Posterior vena cava (tissue), 2 donors: ENCODE measurements around the gene CLDN10. TPM values are rescaled to one million over a fixed set of nuclear protein-coding genes. Genes with fewer than 3 reads are reported as not detected.
"Not testable (repeated sequence)": the region's sequence is repeated elsewhere in the genome, so short reads cannot be mapped to it uniquely, and the experiment has no call there.

Experiments used
- DNase-seq: peaks from one replicate; pipeline ENCODE4 v3.0.0-alpha.2; 2020; ENCODE audit warnings: low spot score
- intact Hi-C, 2 donors: fragments of 100-400 bp; cut with DNase I; formaldehyde crosslinking; loops; one replicate each; pipeline versions ENCODE4 v1.14.1 to v1.14.2; 2022 to 2023
- long read RNA-seq, 2 donors: library from polyadenylated mRNA; unstranded; transcript quantifications; one replicate each; pipeline ENCODE4 v2.0.0, GENCODE V29; 2020 to 2021
- total RNA-seq, 2 donors: library from RNA; stranded (reverse); fragmentation: NEBNext Ultra II Directional; extraction: Animal tissue kit (Norgen Biotek cat#: 25700); gene quantifications; one replicate each; pipeline ENCODE4 v1.2.1, GENCODE V29; 2021
- donor health status: DM: yes; HTN: yes; CAD: no.
- donor health status: DM: yes; HTN: yes; CAD: no.

Gene CLDN10, protein sequence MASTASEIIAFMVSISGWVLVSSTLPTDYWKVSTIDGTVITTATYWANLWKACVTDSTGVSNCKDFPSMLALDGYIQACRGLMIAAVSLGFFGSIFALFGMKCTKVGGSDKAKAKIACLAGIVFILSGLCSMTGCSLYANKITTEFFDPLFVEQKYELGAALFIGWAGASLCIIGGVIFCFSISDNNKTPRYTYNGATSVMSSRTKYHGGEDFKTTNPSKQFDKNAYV
- total RNA-seq: under 1 TPM in 1 of 2 donors, not detected in 1; 0.24 TPM
- long read RNA-seq, donor 1: 0 reads
- long read RNA-seq, donor 2: 0 reads

DNA sequence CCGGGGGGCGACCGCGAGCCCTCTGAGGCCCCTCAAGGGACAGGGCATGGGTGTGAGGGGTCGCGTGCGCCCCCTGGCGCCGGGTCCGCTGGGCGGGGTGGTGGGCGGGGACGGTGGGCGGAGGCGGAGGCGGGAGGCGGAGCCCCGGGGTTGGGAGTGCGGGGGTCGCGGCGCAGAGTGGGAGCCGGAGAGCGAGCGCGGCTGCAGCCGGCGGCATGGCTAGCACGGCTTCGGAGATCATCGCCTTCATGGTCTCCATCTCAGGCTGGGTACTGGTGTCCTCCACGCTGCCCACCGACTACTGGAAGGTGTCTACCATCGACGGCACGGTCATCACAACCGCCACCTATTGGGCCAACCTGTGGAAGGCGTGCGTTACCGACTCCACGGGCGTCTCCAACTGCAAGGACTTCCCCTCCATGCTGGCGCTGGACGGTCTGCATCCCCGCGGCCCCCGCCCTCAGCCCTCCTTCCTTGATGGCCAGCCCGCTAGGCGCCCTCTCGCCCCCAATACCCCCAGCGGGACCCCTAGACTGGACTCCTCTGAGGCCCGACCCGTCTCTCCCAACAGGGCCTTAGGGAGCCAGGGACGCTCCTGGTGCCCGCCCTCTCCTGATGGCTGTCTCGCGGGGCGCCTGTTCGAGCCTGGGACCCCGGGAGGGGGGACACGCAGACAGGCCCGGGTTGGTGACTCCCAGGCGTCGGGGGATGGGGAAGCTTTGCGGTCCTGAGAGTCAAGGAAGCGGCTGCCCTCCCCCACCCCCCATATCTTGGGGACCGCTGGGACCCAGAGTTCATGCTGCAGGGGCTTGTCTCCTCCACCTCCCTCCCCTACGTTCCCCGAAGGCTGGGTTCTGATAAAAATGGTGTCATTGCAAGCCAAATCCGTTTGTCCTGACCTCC, at the start of gene CLDN10:
Gene CLDN10, plus strand, starts transcription at position 182 of the 903 bp plus-strand sequence. Its CDS starts 34 bp downstream, at position 216.
- intact Hi-C loops: no loop called here

DNA sequence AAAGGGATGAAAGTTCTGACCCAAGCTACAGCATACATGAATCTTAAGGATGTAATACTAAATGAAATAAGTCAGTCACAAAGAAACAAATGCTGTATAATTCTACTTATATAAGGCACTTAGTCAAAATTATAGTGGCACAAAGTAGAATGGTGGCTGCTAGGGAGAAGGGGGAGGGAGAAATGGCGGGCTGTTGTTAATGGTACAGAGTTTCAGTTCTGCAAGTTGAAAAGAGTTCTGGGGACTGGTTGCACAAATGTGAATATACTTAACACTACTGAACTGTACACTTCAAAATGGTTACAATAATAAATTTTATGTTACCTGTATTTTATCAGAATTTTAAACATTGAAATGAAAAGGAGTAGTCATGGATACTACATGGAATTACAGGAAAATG, 48.9 kb upstream of the CLDN10 start:
- DNase-seq: no peak

More for the DNA sequence above, at the start of gene CLDN10:
- DNase-seq: no peak

DNA sequence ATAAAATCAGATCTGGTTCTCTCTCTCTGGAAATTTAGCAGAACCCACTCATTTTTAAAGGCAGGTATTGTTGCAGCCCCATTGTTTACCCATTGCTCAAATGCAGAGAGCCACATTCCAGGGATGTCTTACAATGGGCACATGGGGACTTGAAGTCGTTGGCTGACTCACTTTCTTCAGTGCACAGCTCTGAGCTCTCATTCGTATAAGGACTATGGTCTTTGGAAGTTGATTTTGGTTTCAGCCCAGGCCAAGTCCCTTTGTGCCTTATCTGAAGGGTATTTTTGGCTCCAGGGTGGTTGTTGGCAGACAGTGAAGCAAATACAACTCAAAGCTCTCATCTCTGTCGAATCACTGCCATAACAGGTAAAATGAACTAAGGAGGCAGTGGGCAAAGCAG, 47.3 kb upstream of the CLDN10 start:
- intact Hi-C loops: no loop called here
- no peak for DNase-seq

More for the DNA sequence above, 48.9 kb upstream of the CLDN10 start:
- intact Hi-C loops: no loop called here

DNA sequence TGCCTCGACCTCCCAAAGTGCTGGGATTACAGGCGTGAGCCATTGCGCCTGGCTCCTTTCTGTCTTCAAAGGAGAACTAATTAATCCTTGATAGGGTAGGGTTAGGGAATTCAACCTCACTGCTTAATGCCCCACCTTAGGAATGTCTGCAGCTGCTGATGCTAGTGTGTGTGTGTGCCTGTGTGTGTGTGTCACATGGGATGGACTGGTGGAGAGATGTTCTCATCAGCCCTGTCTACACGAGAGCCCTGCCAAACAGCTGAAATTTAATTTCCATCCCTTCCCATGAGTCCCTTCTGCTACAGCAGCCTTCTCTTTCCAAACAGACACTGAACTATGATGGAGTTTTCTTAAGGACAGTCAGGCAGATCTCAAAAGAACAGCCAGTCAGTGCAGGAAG, 46.5 kb upstream of the CLDN10 start:
- intact Hi-C loops: no loop called here
- DNase-seq: no peak

DNA sequence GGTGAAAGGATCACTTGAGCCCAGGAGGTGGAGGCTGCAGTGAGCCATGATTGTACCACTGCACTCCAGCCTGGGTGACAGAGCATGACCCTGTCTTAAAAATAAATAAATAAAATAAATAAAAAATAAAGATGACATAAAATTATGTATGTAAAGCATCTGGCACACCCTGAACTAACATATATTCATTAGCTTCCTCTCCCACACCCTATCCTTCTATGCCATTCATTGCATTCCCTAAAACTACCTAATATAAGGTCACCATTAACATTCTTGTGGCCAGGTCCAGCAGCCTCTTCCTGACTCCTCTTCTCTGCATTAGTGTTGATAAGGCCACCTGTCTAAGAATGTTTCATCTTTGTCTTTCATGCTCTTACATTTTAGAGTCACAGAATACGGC, 44.5 kb upstream of the CLDN10 start:
- DNase-seq: no peak
- intact Hi-C loops: no loop called here

DNA sequence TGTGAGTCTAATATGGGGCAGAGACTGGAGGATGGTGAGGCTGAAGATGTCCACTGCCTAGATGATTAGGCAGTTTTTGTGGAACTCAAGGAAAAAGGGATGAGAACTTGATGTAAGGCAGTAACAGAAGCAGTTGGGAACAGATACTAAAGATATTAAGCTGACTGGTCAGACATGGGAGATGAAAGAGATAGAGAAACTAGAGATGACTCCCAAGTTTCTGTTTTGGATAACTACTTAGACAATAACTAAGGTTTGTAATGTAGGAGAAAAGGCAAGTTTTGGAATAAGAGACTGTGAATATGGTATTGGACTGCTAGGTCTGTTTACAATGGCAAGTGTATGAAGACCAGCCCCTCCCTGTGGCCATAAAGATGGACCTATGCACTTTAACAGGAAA, 43.5 kb upstream of the CLDN10 start:
- DNase-seq: no peak
- intact Hi-C loops: no loop called here

DNA sequence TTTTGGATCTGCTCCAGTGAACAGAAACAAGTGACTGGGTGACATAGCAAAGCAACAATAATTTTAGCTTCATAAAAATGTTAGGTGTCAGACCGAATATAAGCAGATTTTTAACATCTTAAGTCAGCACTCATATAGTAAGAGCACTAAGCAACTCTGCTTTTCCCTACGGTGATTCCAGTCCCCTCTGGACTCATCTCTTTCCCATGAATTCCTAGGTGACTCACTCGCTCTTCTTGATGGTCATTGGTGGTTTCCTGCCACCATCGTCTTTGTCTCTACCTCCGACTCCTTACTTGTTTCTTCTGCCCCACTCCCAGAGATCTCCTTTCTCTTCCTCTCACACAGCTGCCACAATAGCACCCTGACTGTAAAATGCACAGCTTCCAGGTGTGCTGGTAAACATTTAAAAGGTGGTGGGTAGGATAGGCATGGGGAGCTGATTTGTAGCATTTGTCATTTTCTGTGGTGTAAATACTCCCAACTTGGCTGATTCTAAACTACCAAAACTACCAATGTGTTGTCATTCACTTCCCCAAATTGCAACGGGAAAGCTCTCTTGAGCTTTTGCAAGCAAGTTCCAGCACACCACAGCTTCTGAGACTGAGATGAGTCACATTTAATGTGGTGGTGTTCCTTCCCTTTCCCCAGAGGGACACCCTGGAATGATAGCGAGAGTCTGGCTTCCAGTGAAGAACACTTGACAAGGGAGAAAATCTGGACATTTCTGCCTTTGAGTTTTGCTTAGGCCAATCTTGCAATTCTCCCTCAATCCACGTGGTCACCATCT, 42.8 kb upstream of the CLDN10 start:
- no peak for DNase-seq
- intact Hi-C loops: no loop called here

DNA sequence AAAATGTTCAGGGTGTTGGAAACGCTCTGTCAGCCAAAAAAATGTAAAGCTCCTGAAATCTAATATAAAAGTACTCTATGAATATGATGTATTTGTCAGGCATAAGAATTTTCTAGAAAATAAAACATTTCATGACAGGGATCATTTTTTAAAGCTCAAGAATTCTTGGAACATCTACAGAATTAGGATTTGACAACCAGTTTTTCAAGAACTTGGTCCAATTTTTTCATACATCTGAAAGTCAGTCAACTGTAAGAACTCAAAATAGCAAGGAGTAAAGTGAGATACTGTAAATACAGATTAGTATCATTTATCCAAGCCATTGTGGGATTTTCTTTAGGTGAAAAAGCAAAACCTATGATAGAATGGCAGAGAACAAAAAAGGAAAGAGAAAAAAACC, 41.6 kb upstream of the CLDN10 start:
- intact Hi-C loops: no loop called here
- no peak for DNase-seq

DNA sequence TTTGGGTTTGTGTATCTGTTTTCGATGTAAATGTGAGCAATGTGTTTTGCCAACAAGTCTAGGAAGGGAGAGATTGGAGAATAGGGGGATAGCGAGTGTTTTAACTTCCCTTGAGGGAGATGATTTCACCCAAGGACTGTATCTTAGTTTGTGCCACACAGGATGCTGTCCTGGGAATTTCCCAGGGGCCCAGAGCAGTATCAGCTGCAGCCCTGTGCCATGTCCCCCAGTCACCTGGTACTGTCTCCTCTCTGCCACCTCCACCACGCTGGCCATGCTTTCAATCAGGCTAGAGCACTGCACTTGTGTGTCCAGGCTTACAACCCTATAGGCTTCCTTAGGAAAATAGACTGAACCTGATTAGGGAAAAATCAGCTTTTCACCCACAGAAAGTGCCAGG, 40.1 kb upstream of the CLDN10 start:
- intact Hi-C loops: no loop called here

DNA sequence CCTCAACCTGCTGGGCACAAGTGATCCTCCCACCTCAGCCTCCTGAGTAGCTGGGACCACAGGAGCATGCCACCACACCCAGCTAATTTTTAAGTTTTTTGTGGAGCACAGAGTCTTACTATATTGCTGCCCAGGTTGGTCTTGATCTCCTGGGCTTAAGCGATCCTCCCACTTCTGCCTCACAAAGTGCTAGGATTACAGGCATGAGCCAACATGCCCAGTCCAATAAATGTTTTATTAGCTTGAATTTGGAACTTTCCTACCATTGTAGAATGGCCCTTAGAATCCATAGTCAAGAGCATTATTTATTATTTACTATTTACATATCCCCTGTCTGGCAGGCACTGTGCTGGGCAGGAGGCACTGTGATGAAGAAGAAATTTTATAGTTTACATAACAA, 39.6 kb upstream of the CLDN10 start:
- DNase-seq: no peak
- intact Hi-C loops: no loop called here

More for the DNA sequence above, 40.1 kb upstream of the CLDN10 start:
- DNase-seq: no peak

DNA sequence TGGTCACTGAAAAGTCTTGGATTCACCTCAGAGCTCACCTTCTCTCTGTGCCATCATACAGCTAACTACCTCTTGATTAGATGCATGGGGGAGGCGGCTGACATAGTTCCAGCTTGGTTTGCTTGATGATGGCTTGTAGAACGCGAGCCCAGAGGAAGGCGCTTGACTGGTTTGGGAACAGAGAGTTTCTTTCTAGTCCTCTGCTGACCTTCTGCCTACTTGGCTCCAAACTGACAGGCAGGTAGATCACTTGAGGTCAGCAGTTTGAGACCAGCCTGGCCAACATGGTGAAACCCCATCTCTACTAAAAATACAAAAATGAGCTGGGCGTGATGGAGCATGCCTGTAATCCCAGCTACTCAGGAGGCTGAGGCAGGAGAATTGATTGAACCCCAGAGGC, 36.9 kb upstream of the CLDN10 start:
- DNase-seq, intact Hi-C loops: not testable (repeated sequence)

DNA sequence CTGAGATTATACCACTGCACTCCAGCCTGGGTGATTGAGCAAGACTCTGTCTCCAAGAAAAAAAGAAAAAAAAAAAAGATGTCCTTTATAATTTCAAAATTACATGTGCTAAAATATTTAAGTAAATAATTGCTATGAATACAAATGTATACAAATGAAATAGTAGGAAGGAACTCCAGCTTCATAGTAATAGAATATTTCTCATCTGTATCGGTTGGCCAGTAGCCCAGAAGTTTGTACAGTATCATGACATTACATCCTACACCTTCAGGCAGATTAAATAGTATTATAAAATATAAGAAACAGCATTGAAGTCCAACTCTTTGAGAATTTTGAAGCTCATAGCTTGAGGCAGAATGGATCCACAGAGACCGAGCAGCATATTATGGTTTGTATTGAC, 36.5 kb upstream of the CLDN10 start:
- intact Hi-C loops: no loop called here
- DNase-seq: no peak

DNA sequence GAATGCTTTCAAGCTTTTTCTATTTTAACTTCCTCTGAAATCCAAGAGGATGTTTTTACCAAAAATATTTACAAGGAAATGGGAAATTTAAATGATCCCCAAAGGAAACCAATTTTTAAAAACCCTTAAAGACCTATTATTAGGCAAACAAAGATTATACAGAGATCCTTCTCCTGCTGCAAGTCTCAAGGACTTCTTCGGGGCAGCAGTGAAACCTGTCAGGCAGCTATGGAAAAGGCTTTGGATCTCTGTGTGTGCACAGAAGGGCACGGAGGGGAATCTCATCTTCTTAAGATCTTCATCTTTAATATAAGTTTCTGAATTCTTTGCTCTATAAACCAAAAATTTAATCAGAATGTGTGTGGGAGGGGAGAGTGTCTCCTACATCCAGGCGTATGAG, 36.0 kb upstream of the CLDN10 start:
- intact Hi-C loops: no loop called here
- no peak for DNase-seq

DNA sequence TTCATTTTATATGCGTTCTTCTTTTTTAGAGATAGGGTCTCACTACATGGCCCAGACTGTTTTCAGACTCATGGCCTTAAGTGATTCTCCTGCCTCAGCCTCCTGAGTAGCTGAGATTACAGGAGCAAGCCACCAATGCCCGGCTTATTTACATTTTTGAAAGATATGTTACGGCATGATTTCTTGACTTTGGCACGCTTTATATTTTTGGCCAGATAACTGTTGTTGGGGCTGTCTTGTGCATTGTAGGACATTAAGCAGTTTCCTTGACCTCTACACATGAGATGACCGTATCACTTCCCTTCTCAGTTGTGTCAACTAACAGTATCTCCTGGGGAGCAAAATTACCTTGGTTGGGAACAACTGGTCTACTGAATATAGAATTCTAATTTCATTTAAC, 28.9 kb upstream of the CLDN10 start:
- DNase-seq: no peak
- intact Hi-C loops: no loop called here

DNA sequence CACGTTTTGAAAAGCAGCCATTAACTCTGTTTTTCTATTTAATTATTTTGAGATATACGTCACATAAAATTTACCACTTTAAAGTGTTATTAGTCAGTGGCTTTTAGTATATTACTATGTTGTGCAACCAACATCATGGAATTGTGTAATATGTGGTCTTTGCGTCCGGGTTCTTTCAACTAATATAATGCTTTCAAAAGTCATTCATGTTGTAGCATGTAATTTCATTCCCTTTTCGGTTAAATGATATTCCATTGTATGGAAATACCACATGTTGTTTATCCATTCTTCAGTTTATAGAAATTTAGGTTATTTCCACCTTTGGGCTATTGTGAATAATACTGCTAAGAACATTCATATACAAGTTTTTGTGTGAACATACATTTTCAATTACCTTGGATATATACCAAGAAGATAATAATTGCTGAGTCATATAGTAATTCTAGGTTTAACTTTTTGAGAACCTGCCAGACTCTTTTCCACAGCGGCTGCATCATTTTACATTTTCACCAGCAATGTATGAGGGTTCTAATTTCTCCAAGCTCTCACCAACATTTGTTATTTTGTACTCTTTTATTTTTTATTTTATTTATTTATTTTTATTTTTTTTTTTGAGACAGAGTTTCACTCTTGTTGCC, 28.1 kb upstream of the CLDN10 start:
- DNase-seq: no peak
- intact Hi-C loops: no loop called here

DNA sequence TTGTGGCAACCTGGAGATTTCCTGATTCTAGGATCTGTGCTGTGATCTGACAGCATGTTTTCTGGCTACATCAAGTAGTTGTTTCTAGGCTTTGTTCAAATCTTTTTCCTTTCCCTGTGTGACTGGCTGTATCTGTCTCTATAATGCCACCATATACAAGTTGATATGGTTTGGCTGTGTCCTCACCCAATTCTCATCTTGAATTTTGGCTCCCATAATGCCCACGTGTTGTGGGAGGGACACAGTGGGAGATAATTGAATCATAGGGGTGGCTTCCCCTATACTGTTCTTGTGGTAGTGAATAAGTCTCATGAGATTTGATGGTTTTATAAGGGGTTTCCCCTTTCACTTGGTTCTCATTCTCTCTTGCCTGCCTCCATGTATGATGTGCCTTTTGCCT, 24.6 kb upstream of the CLDN10 start:
- intact Hi-C loops: no loop called here
- DNase-seq: no peak

DNA sequence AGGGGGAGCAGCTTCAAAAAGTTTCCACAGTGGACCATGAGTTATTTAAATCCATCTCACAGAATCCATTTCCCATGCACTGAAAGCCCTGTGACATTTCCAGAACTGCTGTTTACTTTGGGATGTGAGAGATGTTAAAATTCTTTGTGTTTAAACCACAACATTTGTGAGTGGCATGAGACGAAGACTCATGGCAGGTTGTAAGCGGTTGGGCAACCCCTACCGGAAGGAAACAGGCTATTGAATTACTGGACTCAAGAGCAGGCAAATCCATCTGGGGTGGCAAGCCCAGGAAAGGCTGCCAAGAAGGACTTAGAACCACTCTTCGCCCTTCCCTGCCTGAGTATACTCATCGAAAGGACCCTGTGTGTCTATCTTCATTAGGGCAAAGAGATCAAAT, 22.3 kb upstream of the CLDN10 start:
- intact Hi-C loops: no loop called here
- DNase-seq: no peak

DNA sequence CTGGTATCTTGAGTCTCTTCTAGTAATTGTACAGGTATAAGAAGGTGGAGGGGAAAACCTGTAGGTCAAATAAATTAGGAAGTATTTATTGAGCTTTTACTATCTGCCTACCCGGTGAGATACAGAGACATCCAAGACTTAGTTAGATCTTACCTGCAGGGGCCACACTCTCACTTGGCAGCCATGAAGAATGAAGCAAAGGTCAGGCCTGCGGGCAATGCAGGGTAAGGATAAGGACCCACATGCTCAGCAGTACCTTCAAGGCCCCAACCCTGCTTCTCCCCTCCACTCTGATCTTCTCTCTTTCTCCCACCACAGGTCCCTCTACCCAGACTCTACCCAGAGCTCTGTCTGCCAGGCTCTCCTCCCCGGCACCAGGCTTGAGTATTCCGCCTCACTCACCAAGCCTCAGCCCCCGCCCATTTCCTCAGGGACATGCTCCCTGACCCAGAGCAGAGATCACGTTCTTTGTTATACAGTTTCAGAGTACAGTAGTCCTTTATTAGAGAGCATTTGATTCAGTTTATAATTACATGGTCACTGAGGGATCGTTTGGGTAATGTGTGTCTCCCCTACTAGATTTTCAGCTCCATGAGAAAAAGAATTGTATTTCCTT, 18.9 kb upstream of the CLDN10 start:
- intact Hi-C loops: no loop called here

DNA sequence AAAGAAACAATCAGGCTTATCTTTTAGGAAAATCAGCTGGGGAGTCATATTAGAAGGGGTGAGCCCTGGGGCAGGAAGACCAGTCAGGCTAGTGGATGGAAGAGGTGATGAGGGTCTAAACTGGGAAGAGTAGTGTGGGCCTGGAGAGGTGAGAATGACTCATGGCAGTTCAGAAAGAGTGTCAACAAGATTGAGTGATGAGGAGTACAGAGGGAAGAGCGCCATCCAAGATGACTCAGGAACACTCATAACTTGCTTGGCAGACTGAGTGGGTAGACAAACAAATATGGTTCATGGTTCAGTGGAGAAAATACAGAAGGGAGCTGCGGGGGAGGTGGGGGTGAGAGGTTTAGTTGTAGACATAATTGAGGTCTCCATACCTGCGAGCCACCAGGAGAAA, 17.3 kb upstream of the CLDN10 start:
- intact Hi-C loops: no loop called here
- no peak for DNase-seq

More for the DNA sequence above, 18.9 kb upstream of the CLDN10 start:
- DNase-seq: no peak
